K562 (cell line): ENCODE measurements around the gene CCN6. TPM values are rescaled to one million over a fixed set of nuclear protein-coding genes. Genes with fewer than 3 reads are reported as not detected.
A peak's percentile ranks its signal among the peaks of the same experiment; 100 is the strongest.

Experiments used
- E4F1 ChIP-seq: fragments of 250-450 bp; sonication (Bioruptor Pico); IDR thresholded peaks from 2 replicates; pipeline ENCODE4 v1.5.0; 2021; ENCODE audit warnings: mild to moderate bottlenecking, borderline replicate concordance
- ESRRA ChIP-seq: fragments of 450-650 bp; IDR thresholded peaks from 2 replicates; pipeline ENCODE4 v1.6.1; 2014; ENCODE audit warnings: low read depth, mild to moderate bottlenecking, moderate library complexity, borderline replicate concordance
- ETS1 ChIP-seq: conservative IDR thresholded peaks from 2 replicates; pipeline ENCODE4 v1.6.1; 2011; ENCODE audit warnings: low read depth, mild to moderate bottlenecking, low read length; ENCODE audit not compliant: control insufficient read depth
- FOXJ2 ChIP-seq: fragments of 200-800 bp; sonication (Bioruptor generic); IDR thresholded peaks from 2 replicates; pipeline ENCODE4 v1.6.1; 2016; ENCODE audit warnings: missing genetic modification characterization, missing compliant biosample characterization
- HMGN3 ChIP-seq: IDR thresholded peaks from 2 replicates; pipeline ENCODE4 v1.6.1; 2011; ENCODE audit warnings: borderline replicate concordance, low read depth, mild to moderate bottlenecking, mixed read lengths, low read length; ENCODE audit not compliant: insufficient read length; ENCODE audit errors: extremely low read depth
- KLF16 ChIP-seq: IDR thresholded peaks from 2 replicates; pipeline ENCODE4 v1.6.1; 2016; ENCODE audit warnings: antibody characterized with exemption
- MTA3 ChIP-seq: fragments of 450-650 bp; formaldehyde crosslinking; IDR thresholded peaks from 2 replicates; pipeline ENCODE4 v1.6.1; 2017; ENCODE audit warnings: mild to moderate bottlenecking, borderline replicate concordance
- PRDM10 ChIP-seq: fragments of 450-650 bp; IDR thresholded peaks from 2 replicates; pipeline ENCODE4 v1.6.1; 2018; ENCODE audit not compliant: partially characterized antibody
- RBBP5 ChIP-seq: fragments of 200-600 bp; sonication (generic); IDR thresholded peaks from 2 replicates; pipeline ENCODE4 v1.6.1; 2012; ENCODE audit warnings: borderline replicate concordance, mild to moderate bottlenecking, low read length, control low read depth, inconsistent platforms; ENCODE audit not compliant: insufficient read depth, poor library complexity, severe bottlenecking
- SIN3A ChIP-seq, 2 experiments: fragments of 150-350 bp in 1 of 2; IDR thresholded peaks; 2 replicates each; pipeline ENCODE4 v1.6.1; 2011 to 2016; ENCODE audit warnings: borderline replicate concordance in 2 of 2, low read depth in 2 of 2, low read length in 2 of 2, mild to moderate bottlenecking in 2 of 2, moderate library complexity in 2 of 2; ENCODE audit not compliant: control insufficient read depth in 1 of 2
- SUPT5H ChIP-seq: fragments of 450-650 bp; IDR thresholded peaks from 2 replicates; pipeline ENCODE4 v1.6.1; 2016
- TEAD1 ChIP-seq, 2 experiments: fragments of 450-650 bp in 1 of 2; sonication (generic) in 1 of 2; formaldehyde crosslinking; IDR thresholded peaks; 2 replicates each; pipeline versions ENCODE4 v1.4.0 to v1.8.0; 2020 to 2022; ENCODE audit warnings: mild to moderate bottlenecking in 2 of 2, missing genetic modification reagents in 1 of 2
- TGIF2 ChIP-seq: sonication (generic); formaldehyde crosslinking; IDR thresholded peaks from 2 replicates; pipeline ENCODE4 v1.8.1; 2022; ENCODE audit warnings: mild to moderate bottlenecking, missing genetic modification reagents, moderate library complexity
- ZBTB2 ChIP-seq: fragments of 450-650 bp; IDR thresholded peaks from 2 replicates; pipeline ENCODE4 v1.6.1; 2016; ENCODE audit warnings: antibody characterized with exemption
- polyA plus RNA-seq, 8 experiments: library from polyadenylated mRNA; depleted of rRNA in 4 of 8; stranded (reverse) in 5 of 8; unstranded in 3 of 8; fragments of >200 nt; fragmentation: Nextera tagmentation in 2 of 8; fragmentation: Illumina TruSeq in 1 of 8; extraction: Ambion mirVana in 2 of 8; extraction: Trizol in 1 of 8; gene quantifications; 2 replicates each; pipeline versions ENCODE4 v1.2.1 to v1.2.3, GENCODE V29; 2011 to 2014; ENCODE audit warnings: inconsistent platforms in 1 of 8, missing spikeins in 1 of 8
- total RNA-seq, 7 experiments: library from RNA; depleted of rRNA in 6 of 7; stranded (reverse); fragments of >200 nt in 6 of 7; fragmentation: Illumina TruSeq in 2 of 7; extraction: Trizol in 2 of 7; gene quantifications; 2 replicates each; pipeline versions ENCODE4 v1.2.1 to v1.2.3, GENCODE V29; 2011 to 2021; ENCODE audit warnings: low replicate concordance in 1 of 7

CCN6 gene
- total and polyA plus RNA-seq, 9 of the 15 experiments (the other 6 are each of a cell fraction or from before 2014, with no cell fraction given), result 0.04 to 0.62 (median 0.21) TPM; not detected in 2

- TF ChIP-seq E4F1 (CRISPR knock-in tag), result peak; percentile 96
- TF ChIP-seq ETS1, result peak; percentile 80
- peak; percentile 97 for TF ChIP-seq PRDM10
- TF ChIP-seq RBBP5, result peak; percentile 94
- peak; percentile 84 for TF ChIP-seq FOXJ2 (tag)
- peak in 1 of 2 experiments; percentile 83; a peak in 2 of 4 replicates for TF ChIP-seq TEAD1 (CRISPR knock-in tag; IDR thresholded peaks at IDR 0.05)
- TF ChIP-seq KLF16, result no peak
- no peak for TF ChIP-seq TGIF2 (CRISPR knock-in tag)
- TF ChIP-seq ESRRA, result peak; percentile 36; the same call in 1 of the 2 replicates
- peak; percentile 95 for TF ChIP-seq SUPT5H
- TF ChIP-seq HMGN3, result peak; percentile 56
- TF ChIP-seq MTA3, result peak; percentile 39; the same call in 1 of the 2 replicates
- 0 out of 4 replicates have a peak, but pooled peaks of 1 of the 2 experiments have one; percentile 56 for TF ChIP-seq SIN3A (IDR thresholded peaks at IDR 0.05; ENCODE audit: borderline replicate concordance in 2 of 2, control insufficient read depth in 1 of 2, low read depth in 2 of 2, low read length in 2 of 2)
- TF ChIP-seq ZBTB2, result 0 out of 2 replicates have a peak, but pooled peaks have one; percentile 52
Observed at GRCh38 chr6:112087136-112087911, 33.4 kb downstream of the CCN6 start, which contains the start of the genes FAM229B and TUBE1 (continued).
